B cell (primary cell): ENCODE data around the gene PAAF1. TPM values are rescaled to one million over a fixed set of nuclear protein-coding genes. Genes with fewer than 3 reads are reported as not detected.

Source experiments
- ATAC-seq: fragments of 200-7000 bp; cut with Tn5 transposase; one replicate; pipeline ENCODE4 v1.10.0; 2021; ENCODE audit warnings: low read depth, mild to moderate bottlenecking, moderate number of reproducible peaks, moderate library complexity
- CTCF ChIA-PET: fragments of 350-600 bp; sonication (Branson Sonifier 250); formaldehyde crosslinking; loops from one replicate; lab custom pipeline; 2021; ENCODE audit warnings: antibody characterized with exemption, inconsistent platforms; lab: Charles Lee
- POLR2A ChIA-PET: fragments of 350-600 bp; sonication (Branson Sonifier 250); formaldehyde crosslinking; loops from one replicate; lab custom pipeline; 2021; ENCODE audit warnings: antibody characterized with exemption; lab: Charles Lee
- DNase-seq: peaks from one replicate; pipeline ENCODE4 v3.0.0; 2013
- H2AFZ ChIP-seq: 2 replicates; pipeline ENCODE4 v1.6.1; 2012; ENCODE audit warnings: mild to moderate bottlenecking, low read depth, low read length; ENCODE audit not compliant: insufficient read depth, poor library complexity, severe bottlenecking
- H3K27ac ChIP-seq, 2 donors: 1 replicate in 1 of 2; 2 replicates in 1 of 2; pipeline ENCODE4 v1.5.1; 2012 to 2013; ENCODE audit warnings: low read length in 2 of 2, mild to moderate bottlenecking in 2 of 2, moderate library complexity in 1 of 2
- H3K27me3 ChIP-seq, 4 experiments: fragments of 200-600 bp in 1 of 4; sonication (generic) in 1 of 4; replicated peaks in 1 of 4; 1 replicate in 2 of 4; 2 replicates in 2 of 4; pipeline versions ENCODE4 v1.6.1 to v1.7.0; 2013 to 2016; ENCODE audit warnings: low read length in 3 of 4, mild to moderate bottlenecking in 2 of 4, mixed read lengths in 1 of 4, moderate library complexity in 1 of 4; ENCODE audit not compliant: insufficient read depth in 4 of 4, control insufficient read depth in 3 of 4; ENCODE audit errors: control extremely low read depth in 1 of 4
- H3K36me3 ChIP-seq, 2 experiments: replicated peaks in 1 of 2; 1 replicate in 1 of 2; 2 replicates in 1 of 2; pipeline versions ENCODE4 v1.6.1 to v1.7.1; 2013; ENCODE audit warnings: low read length in 1 of 2; ENCODE audit not compliant: insufficient read depth in 2 of 2, control insufficient read depth in 1 of 2; ENCODE audit errors: control extremely low read depth in 1 of 2, extremely low read depth in 1 of 2
- H3K4me1 ChIP-seq, 2 donors: fragments of 200-600 bp in 1 of 2; sonication (generic) in 1 of 2; 1 replicate in 1 of 2; 2 replicates in 1 of 2; pipeline versions ENCODE4 v1.5.1 to v1.6.1; 2013 to 2017; ENCODE audit warnings: low read length in 2 of 2; ENCODE audit not compliant: control insufficient read depth in 2 of 2, insufficient read depth in 2 of 2
- H3K4me2 ChIP-seq: replicated peaks from 2 replicates; pipeline ENCODE3; 2012; ENCODE audit warnings: mild to moderate bottlenecking, low read depth, low read length; ENCODE audit not compliant: poor library complexity, severe bottlenecking
- H3K4me3 ChIP-seq, 5 experiments: fragments of 200-600 bp in 1 of 5; sonication (generic) in 1 of 5; 1 replicate in 3 of 5; 2 replicates in 2 of 5; pipeline versions ENCODE4 v1.5.1 to v1.7.0; 2011 to 2016; ENCODE audit warnings: low read length in 4 of 5, mild to moderate bottlenecking in 4 of 5, low read depth in 2 of 5, control low read depth in 1 of 5, moderate library complexity in 1 of 5; ENCODE audit not compliant: insufficient read depth in 1 of 5; ENCODE audit errors: control extremely low read depth in 1 of 5, extremely low read depth in 1 of 5
- H3K79me2 ChIP-seq: fragments of 200-600 bp; sonication (generic); one replicate; pipeline ENCODE4 v1.6.0; 2016; ENCODE audit warnings: low read length; ENCODE audit not compliant: control insufficient read depth, insufficient read depth
- H3K9ac ChIP-seq: fragments of 200-600 bp; sonication (generic); 2 replicates; pipeline ENCODE4 v1.6.1; 2017; ENCODE audit warnings: mild to moderate bottlenecking, low read length, moderate library complexity
- H3K9me3 ChIP-seq, 3 donors: one replicate each; pipeline versions ENCODE4 v1.6.1 to v1.7.1; 2013; ENCODE audit warnings: low read length in 2 of 3; ENCODE audit not compliant: control insufficient read depth in 2 of 3, insufficient read depth in 1 of 3; ENCODE audit errors: control extremely low read depth in 1 of 3
- H4K20me1 ChIP-seq: 2 replicates; pipeline ENCODE4 v1.6.0; 2012; ENCODE audit warnings: mild to moderate bottlenecking, low read length; ENCODE audit not compliant: insufficient read depth, control insufficient read depth, poor library complexity, severe bottlenecking
- H3K27ac Mint-ChIP-seq: one replicate; pipeline ENCODE4 v1.8.0; 2021; ENCODE audit warnings: mixed read lengths
- H3K27me3 Mint-ChIP-seq: one replicate; pipeline ENCODE4 v1.8.0; 2021; ENCODE audit warnings: mixed read lengths
- H3K4me1 Mint-ChIP-seq: one replicate; pipeline ENCODE4 v1.8.0; 2021; ENCODE audit warnings: mixed read lengths
- H3K4me3 Mint-ChIP-seq: one replicate; pipeline ENCODE4 v1.8.0; 2021; ENCODE audit warnings: mixed read lengths
- H3K9me3 Mint-ChIP-seq: one replicate; pipeline ENCODE4 v1.8.0; 2022; ENCODE audit warnings: mixed read lengths; ENCODE audit not compliant: insufficient read depth
- CTCF ChIP-seq: fragments of 200-600 bp; IDR thresholded peaks from one replicate; pipeline ENCODE4 v1.8.0; 2022; ENCODE audit warnings: antibody characterized with exemption, mild to moderate bottlenecking
- EZH2 ChIP-seq: IDR thresholded peaks from 2 replicates; pipeline ENCODE4 v1.6.1; 2012; ENCODE audit warnings: borderline replicate concordance, low read depth, mild to moderate bottlenecking, moderate library complexity, low read length; ENCODE audit not compliant: insufficient read depth, poor library complexity, severe bottlenecking
- WGBS: methylation state at CpG from one replicate; pipeline ENCODE4 v1.1.5; 2013; ENCODE audit warnings: missing lambda C conversion rate; ENCODE audit not compliant: insufficient coverage; 5-methylcytosine and 5-hydroxymethylcytosine counted together
- intact Hi-C: fragments of 100-400 bp; cut with micrococcal nuclease; formaldehyde crosslinking; loops from one replicate; pipeline ENCODE4 v1.10.0; 2022
- polyA plus RNA-seq: library from polyadenylated mRNA; depleted of rRNA; stranded (reverse); fragments of >200 nt; gene quantifications from 2 replicates; pipeline ENCODE4 v1.2.3, GENCODE V29; 2012
- total RNA-seq, 2 donors: library from RNA; stranded (reverse); fragments of 120-200 nt in 1 of 2; gene quantifications; 1 replicate in 1 of 2; 2 replicates in 1 of 2; pipeline versions ENCODE4 v1.2.3 to v1.2.4, GENCODE V29; 2013 to 2022

Gene PAAF1
- total and polyA plus RNA-seq, 2 donors (not counting 1 experiment from before 2014, with no cell fraction given): 11.5 to 19.5 TPM

- H3K4me3 Mint-ChIP-seq: peak overlapping the region; percentile 26
- peaks cover 93 to 100% of the 10 kb centered on the region in 2 donors for H3K4me1 ChIP-seq
- peak overlapping the region; percentile 96 for H3K27ac Mint-ChIP-seq
- peaks cover 14% of the 10 kb centered on the region for H3K79me2 ChIP-seq
- ATAC-seq: no peak
- H3K27ac ChIP-seq: peak overlapping the region; percentile 49 to 94
- H3K9me3 ChIP-seq: no peaks in the 10 kb centered on the region
- peaks cover 49% of the 10 kb centered on the region for H4K20me1 ChIP-seq
- ChIA-PET CTCF (interaction anchor here (1.1 to 9.9 kb wide), 6 partner anchors 9 to 61 kb away, joined by 3 to 97 read pairs (median 4); partner anchors contain the start of gene UCP2), POLR2A (interaction anchor here (0.7 to 9.4 kb wide), 7 partner anchors 9 to 198 kb away, joined by 3 to 155 read pairs (median 4); partner anchors contain the start of genes C2CD3 and UCP2)
- 71% methylated on average over 5 of the region's 11 CpGs for WGBS
- H3K27me3 ChIP-seq: no peaks in the 10 kb centered on the region
- TF ChIP-seq EZH2: no peak
- no peak for TF ChIP-seq CTCF
- H3K4me3 ChIP-seq: no peak overlapping the region
- no peaks in the 10 kb centered on the region for H3K9me3 Mint-ChIP-seq
- peaks cover 96% of the 10 kb centered on the region for H3K4me1 Mint-ChIP-seq
- H3K27me3 Mint-ChIP-seq: no peaks in the 10 kb centered on the region
- intact Hi-C loops: no loop called here
- DNase-seq: peak; percentile 48
- H3K36me3 ChIP-seq: peaks cover 16 to 39% of the 10 kb centered on the region in 2 experiments
- H3K4me2 ChIP-seq: peak overlapping the region; percentile 60
- H2AFZ ChIP-seq: no peak overlapping the region
- no peak overlapping the region for H3K9ac ChIP-seq
Observed at GRCh38 chr11:73972620-73973449, 96.0 kb downstream of the PAAF1 start.
